Activated T-cell treated with anti-CD3 and anti-CD28 coated beads, Interleukin-2, amount 50 U/mL, for 1 hour (primary cell): Measurements from ENCODE around the gene C2orf92.

Source experiments
- DNase-seq: peaks from one replicate; pipeline ENCODE4 v3.0.0-alpha.2; 2020

The C2orf92 gene

DNA sequence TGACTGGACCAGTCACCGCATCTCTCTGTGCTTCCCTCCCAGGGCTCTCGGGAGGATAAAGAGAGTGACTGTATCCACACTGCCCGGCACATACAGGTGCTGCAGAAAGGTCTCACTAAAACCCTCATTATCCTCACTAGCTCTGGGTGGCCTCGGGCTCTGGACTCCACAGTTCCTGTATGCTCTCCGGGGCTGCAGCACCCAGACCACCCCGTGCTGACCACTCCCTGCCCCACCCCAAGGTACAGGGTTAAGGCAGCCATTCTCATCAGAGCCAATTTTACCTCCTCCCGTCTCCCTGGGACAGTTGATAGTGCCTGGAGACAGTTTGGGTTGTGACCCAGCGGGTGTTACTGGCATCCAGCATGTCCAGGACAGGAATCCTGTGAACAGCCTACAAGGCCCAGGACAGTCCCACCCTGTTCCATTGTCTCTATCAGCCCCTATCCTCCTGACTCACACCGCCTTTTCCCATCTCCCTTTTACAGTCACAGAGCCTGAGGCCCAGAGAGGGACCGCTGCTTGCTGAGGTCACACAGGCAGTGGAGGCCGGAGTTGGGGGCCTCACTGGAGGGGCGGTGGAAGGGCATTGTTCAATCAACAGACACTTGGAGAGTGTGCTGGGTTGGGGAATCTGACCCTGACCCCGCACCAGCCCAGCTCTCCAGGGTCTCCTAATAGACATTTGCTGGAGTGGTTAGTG, 45.6 kb downstream of the C2orf92 start:
- DNase-seq, result peak; percentile 21

DNA sequence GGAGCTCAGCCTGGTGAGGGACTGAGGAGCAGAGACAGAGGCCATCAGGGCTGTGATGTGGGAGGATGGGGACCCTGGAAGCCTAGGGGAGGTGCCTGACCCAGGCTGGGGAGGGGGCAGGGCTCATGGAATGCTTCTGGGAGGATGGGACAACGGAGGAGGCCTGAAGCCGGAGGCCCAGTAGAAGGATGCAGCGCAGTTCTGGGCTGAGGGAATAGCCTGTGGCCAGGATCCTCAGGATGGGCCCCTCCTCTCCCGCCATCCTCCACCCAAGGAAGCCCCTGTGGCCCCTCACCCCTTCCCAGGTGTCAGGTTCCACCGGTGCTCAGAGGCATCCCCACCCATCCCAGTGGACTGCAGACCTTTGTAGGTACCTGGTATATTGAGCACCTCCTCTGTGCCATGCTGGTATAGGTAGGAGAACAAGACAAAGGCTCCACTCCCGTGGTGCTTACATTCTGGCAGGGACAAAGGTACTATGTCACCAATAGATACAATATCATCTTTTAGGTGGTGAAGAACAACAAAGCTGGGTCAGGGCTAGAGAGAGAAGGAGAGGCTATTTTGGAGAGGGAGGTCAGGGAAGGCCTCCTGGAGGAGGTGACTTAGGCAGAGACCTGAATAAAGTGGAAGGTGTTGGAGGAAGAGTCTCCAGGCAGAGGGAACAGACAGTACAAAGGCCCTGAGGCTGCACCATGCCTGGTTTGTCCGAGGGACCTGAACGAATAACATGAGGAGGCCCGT, 46.6 kb downstream of the C2orf92 start:
- DNase-seq, result peak; percentile 17

DNA sequence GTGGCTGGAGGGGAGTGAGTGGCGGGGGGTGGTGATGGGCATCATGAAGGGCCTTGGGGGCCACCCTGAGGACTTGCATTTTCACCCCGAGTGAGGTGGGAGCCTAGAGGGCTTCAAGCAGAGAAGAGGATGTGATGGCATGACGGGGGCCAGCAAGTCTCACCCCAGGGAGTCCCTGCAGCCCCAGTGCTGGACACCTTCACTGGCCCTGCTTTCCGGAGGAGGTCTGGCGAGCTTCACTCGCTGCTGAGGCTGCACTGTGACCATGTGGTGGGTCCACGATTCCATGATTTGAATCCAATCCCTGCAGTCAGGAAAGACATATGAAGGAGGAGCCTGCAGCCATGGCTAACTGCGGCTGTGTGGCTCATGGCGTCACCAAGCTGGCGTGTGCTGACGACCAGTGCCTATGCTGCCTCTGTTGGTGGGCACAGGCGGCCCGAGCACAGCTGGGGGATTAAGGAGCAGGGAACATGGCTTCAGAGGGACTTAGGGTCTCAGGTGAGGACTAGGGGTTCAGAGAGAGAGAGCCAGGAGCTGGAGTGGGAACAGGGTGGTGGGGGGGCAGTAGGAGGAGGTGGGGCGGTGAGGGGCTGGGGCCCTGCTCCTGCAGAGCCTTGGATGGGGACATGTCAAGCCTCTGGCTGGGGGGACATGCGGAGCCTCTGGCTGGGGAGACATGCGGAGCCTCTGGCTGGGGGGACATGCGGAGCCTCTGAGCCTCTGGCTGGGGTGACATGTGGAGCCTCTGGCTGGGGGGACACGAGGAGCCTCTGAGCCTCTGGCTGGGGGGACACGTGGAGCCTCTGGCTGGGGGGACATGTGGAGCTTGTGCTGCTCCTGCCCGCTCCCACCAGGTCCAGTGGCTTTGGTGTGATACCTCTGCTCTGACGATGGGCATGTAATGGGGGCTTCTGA, 47.4 kb downstream of the C2orf92 start:
- DNase-seq, result peak; percentile 24

- no peak for DNase-seq
Measured at GRCh38 chr2:97717613-97717995, 48.1 kb downstream of the C2orf92 start.

DNA sequence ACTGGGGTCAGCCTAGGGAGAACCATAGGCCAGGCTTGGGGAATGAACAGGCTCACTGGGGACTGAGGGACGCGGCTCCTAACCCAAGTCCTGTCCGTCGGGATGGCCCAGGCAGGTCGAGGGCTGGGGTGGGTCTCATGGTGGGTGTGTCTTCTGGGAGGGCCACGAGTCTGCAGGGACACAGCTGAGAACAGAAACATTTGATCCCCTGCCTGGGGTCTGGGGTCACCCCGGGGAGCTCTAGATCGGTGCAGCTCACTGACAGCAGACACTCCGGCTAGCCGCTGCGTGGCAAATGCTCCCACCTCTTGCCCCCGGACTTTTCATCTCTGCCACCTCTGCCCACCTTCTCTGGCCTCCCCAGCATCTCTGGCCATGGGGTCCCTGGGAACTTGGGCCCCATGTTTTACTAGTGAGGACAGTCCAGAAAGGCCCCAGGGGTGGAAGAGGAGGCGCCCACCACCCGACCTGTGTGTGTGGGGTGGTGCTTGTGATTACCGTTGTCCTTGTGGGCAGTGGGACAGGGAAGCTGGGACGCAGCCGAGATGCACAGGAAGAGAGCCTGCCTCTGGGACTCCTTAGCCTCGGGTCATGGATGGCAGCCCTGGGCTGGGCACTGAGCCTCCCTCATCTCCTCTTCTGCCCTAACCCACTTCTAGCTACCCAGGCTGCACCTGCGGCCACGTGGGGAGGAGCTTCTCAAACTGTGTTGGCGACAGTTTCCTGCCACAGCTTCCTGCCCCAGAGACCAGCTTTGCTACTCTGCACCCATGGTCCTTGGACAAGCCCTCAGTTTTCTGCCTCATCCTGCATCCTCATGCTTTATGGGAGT, 48.8 kb downstream of the C2orf92 start:
- DNase-seq, result peak; percentile 72

DNA sequence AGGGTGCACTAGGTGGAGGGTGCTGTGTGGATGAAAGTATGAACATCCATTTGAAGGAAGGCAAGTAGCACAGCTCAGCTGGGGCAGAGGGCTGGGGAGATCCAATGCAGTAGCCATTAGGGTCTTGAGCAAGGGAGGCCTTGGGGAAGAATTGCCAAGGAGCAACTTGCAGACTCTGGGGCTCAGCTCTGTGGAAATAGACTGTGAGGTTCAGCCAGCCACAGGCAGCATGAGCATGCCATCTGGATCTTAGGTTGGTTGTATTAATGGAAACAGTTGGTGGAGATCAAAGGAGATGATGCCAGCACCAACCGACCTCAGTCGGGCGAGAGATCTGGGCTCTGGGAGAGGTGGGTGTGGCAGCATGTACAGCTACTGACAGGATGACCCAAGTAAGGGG, 49.4 kb downstream of the C2orf92 start:
- DNase-seq, result peak; percentile 54

- no peak for DNase-seq
Measured at GRCh38 chr2:97719362-97720155, 50.0 kb downstream of the C2orf92 start.

DNA sequence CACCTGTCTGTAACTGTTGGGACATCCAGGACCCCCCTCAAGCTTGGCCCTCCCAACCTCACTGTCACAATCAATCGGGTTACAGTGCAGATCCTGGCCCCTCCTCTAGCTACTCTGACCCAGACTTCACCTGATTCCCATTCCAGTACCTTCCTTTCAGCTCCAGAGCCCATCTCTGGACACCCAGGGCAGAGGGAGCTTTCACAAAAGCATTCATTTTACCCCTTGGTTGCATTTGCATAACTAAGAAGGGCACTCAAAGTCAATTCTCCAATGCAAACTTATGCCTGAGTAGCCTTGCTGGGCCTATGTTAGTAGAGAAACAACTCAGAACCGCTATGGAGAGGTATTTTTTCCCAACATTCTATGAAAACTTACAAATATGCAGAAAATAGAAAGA, 51.2 kb downstream of the C2orf92 start:
- no peak for DNase-seq

DNA sequence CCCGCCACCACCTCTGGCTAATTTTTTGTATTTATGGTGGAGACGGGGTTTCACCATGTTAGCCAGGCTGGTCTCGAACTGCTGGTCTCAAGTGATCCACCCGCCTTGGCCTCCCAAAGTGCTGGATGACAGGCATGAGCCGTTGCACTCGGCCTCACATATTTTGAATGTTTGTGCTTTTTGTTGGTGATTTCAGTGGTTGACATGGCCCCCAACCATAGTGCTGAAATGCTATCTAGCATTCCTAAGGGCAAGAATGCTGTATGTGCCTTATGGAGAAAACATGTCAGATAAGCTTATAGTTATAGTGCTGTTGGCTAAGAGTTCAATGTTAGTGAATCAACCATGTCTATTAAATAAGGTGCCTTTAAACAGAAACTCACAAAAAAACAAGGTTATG, 52.7 kb downstream of the C2orf92 start:
- DNase-seq, result no peak

GRCh38 chr2:97723156-97724072, 53.9 kb downstream of the C2orf92 start:
- DNase-seq, result no peak

- DNase-seq, result no peak
Measured at GRCh38 chr2:97724073-97724410, 54.5 kb downstream of the C2orf92 start.

DNA sequence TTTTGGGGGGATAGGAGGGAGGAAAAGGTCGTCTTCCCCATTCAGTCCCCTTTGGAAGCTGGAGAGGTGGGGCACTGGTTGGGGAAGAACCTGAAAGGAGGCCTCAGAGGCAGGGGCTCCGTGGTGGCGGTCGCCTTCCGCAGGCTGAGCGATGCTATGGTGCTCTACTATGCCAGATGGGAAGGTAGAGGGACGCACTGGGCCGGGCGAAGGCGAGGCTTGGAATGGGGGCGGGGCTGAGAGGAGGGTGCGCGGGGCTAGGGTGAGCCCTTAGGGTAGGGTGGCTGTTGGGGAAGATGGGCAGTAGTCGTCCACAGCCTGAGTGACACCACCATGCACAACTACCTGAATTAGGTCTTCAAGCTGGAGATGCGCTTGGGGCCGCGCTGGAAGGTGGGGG, 55.0 kb downstream of the C2orf92 start:
- no peak for DNase-seq

GRCh38 chr2:97724946-97725688, 55.6 kb downstream of the C2orf92 start:
- no peak for DNase-seq

- no peak for DNase-seq
Measured at GRCh38 chr2:97726261-97727064, 57.0 kb downstream of the C2orf92 start.

DNA sequence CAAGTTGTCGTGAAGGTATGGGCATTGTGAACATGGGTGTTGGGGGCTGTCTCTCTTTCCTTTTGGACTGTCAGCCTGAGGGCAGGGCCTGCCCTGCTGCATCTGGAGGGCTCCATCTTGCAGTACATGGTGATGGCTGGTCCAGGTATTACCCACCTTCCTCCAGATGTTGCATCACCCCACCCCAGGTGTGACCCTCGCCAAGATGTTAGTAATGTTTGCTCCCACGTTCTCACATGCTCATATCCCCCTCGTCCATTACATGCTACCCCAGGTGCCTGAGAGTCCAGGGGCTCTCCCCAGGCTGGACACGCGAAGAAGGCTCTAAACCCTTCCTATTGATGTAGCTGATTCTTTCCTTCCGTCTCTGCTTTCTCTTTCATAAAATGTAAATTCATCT, 57.8 kb downstream of the C2orf92 start:
- DNase-seq, result no peak

DNA sequence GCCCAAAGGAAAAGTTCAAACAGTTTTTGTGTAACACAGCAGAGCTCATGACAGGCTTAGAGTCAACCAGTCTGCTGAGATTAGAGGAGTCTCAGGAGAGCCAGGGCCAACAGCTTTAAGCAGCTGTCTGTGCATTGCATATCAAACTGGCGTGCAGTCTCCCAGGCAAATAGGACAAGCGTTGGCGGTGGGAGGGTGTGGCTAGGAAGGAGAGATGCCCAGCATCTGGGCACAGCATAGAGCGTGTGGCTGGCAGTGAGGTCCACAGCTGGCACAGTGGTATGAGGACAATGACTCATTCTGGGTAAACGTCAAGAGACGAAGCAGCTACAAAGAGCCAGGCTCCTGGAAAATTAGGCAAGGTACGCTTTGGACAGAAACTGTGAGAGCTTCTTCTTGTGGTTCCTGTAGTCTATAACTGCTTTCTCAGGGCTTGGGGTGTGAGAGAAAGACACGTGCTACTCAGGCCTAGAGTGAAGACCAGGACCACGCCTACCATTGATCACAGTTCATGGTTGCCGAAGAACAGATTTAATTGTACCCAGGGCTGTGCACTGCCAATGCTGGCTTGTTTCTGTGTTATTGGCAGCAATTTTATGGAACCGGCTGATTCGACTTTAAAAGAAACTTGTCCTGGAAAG, 58.7 kb downstream of the C2orf92 start:
- peak; percentile 52 for DNase-seq

DNA sequence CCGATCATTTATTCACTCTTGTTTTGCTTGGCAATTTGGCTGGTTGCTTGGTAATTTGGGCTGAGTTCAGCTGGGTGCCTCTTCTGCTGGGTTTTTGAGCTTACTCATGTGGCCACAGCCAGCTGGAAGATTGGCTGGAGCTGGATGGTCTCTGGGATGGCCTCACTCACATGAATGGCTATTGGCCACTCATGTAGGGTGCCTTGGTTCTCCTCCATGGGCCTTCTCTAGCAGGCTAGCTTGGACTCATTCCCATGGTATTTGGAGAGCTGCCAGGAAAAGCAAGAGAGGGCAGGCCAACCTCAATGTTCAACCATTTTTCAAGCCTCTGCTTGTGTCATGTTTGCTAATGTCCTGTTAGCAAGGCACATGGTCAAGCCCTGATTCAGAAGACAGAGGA, 60.7 kb downstream of the C2orf92 start:
- DNase-seq, result no peak

DNA sequence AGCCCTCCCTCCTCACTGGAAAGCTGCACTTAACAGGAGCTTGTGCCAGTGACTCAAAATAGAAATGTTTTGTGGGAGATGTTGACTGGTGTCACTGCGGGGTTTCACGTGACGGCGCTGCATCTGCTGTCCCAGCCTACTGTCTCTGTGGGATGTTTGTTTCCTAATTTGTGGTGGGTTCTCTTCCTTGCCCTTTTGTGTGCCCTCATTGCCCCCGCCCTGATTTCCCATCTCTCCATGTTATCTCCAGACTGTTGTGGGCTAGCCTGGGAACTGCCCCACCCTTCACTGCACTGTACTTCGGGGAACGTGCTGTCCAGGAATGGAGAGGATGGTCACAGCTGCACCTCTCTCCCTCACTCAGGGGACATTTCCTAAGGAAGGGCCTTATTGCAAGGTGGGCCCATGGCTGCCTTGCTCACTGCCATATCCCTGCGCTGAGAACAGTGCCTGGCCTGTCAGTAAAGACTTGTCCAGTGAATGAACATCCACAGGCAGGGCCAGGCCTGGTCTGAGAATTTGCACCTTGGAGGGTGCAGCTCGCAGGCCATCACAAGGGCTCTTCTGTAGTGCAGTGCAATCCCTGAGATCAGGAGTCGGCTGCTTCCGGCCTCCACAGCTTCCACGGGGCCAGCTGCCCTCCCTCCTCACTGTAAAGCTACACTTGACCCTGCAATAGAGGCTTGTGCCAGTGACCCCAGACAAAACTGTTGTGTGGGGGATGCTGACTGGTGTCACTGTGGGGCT, 61.9 kb downstream of the C2orf92 start:
- DNase-seq, result peak; percentile 18
